Prostate gland (tissue), 2 donors: Measurements from ENCODE around the gene PCDH8.

Experiments used
- POLR2A ChIP-seq: fragments of 450-650 bp; IDR thresholded peaks from one replicate; pipeline ENCODE4 v1.6.1; 2016; ENCODE audit warnings: antibody characterized with exemption, mild to moderate bottlenecking
- TF ChIP-seq, protein P1 (sequence below), 4 experiments: fragments of 200-600 bp in 2 of 4; fragments of 450-650 bp in 2 of 4; sonication (generic) in 2 of 4; IDR thresholded peaks; 1 replicate in 3 of 4; 2 replicates in 1 of 4; pipeline ENCODE4 v1.5.1; 2016 to 2019; ENCODE audit warnings: antibody characterized with exemption in 4 of 4, mild to moderate bottlenecking in 2 of 4, moderate library complexity in 2 of 4

- TF ChIP-seq, protein P1, sequence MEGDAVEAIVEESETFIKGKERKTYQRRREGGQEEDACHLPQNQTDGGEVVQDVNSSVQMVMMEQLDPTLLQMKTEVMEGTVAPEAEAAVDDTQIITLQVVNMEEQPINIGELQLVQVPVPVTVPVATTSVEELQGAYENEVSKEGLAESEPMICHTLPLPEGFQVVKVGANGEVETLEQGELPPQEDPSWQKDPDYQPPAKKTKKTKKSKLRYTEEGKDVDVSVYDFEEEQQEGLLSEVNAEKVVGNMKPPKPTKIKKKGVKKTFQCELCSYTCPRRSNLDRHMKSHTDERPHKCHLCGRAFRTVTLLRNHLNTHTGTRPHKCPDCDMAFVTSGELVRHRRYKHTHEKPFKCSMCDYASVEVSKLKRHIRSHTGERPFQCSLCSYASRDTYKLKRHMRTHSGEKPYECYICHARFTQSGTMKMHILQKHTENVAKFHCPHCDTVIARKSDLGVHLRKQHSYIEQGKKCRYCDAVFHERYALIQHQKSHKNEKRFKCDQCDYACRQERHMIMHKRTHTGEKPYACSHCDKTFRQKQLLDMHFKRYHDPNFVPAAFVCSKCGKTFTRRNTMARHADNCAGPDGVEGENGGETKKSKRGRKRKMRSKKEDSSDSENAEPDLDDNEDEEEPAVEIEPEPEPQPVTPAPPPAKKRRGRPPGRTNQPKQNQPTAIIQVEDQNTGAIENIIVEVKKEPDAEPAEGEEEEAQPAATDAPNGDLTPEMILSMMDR (IDR thresholded peaks at IDR 0.05) = no peak
- TF ChIP-seq POLR2A = no peak
Measured at GRCh38 chr13:52884429-52885010, 36.1 kb upstream of the PCDH8 start.
